ENCODE data around the gene FARP1.

The FARP1 gene

DNA sequence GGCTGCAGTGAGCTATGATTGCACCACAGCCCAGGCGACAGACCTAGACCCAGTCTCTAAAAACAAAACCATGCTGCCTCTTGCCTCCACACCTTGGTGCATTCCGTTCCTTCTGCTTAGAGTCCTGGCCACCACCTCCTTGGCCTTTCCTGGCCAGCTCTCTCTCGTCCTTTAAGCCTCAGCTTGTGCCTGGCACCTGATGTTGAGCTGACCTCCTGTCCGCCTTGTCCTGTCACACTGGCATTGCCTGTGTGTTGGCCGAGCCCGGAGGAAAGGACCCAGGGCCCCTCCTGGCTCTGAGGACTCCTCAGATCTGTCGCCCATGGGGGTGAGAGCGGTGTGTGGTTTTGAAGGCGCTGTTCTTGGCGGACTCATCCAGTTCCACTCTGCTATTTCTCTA, 290.8 kb downstream of the FARP1 start:
- no peak for DNase-seq

DNA sequence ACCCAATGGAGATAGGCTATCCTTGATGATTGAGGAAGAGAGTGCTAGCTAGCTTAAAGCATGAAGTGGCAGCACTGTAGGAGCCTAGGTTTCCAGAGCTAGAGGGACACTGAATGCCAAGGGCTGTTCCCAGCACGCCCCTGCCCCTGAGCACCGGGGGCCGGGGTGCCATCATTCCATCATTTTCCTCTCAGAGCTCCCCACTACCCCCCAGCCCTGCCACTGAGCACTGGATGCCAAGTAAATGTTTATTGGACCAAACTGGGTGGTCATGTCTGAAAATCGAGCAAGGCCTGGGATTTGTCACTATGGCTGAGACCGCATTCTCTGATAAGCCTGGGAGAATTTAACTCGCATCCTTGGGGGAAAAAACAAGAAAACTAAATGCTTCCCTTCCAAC, 291.2 kb downstream of the FARP1 start:
- DNase-seq = no peak

DNA sequence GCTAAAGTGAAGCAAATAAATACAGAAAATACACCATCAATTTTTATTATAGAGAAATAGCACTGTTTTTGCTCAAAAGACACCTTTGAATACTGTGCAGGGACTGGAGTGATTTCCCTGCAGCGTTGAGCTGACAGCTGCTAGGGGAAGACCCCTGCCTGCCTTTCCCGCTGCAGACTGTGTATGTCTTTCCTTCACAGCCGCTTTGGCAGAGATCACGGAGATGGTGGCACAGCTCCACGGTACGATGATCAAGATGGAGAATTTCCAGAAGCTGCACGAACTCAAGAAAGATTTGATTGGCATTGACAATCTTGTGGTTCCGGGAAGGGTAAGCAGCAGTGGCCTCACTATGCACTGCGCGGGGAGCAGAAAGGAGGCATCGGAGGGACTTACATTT, 292.5 kb downstream of the FARP1 start:
- DNase-seq = no peak

DNA sequence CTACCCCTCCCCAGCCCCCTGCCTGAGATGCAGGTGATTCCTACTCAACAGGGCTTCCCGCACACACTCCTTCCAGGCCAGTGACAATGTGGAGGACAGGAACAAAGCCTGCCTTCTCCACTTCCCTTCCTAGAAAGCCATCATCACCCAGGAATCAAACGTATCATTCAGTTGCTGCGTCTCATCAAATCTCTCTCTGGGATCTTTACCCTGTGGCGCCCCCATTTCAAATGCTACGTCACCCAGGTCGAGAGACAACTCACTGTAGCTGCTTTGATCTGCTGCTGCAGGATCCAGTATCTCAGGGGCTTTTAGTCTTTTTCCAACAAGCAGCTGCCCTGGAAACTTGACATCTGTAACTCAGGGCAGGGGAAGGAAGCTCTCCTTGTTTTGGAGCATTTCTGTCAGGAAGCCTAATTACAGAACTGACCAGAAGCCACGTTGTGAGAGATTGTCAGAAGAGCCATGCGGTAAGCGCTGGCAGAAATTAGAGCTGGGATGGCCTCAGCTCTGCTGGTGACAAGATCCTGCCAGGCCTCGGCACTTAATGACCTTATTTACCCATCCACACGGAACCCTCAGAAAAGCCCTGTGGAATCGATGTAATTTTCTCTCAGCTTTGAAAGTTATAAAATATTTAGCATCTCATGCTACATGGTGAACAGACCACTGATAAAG, 293.5 kb downstream of the FARP1 start:
- no peak for DNase-seq

DNA sequence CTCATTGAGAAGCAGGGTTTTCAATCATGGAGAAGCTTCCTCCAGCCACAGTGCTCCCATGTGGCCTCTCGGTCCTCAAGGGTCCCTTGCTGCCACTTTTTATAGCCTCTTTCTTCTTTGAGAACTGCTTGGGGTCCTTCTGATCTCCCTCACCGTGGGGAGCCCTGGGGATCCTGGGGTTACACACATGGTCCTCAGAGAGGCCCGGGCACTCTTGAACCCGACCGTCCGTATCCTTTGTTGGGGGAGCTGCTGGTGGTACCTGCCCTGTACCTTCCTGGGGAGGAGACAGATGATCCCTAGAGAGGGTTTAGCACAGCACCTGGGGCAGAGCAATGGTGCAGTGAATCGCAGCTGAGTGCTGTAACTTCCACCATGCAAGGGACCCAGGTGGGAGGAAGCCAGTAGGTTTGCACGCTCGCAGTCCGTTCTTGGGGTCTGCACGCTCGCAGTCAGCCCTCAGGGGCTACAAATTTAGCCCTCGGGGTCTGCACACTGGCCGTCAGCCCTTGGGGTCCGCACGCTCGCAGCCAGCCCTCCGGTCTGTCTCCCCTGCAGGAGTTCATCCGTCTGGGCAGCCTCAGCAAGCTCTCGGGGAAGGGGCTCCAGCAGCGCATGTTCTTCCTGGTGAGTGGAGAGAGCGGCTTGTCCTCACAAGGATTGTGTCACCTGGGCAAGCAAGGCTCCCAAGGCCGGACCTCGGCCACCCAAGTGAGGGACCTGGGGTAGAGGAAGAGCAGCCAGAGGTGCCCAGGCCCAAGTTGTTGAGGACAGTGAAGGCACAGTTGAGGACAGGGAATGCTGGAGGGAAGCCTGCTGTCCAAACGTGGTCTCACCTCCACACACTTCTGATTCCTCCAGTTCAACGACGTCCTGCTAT, 295.6 kb downstream of the FARP1 start:
- no peak for DNase-seq

DNA sequence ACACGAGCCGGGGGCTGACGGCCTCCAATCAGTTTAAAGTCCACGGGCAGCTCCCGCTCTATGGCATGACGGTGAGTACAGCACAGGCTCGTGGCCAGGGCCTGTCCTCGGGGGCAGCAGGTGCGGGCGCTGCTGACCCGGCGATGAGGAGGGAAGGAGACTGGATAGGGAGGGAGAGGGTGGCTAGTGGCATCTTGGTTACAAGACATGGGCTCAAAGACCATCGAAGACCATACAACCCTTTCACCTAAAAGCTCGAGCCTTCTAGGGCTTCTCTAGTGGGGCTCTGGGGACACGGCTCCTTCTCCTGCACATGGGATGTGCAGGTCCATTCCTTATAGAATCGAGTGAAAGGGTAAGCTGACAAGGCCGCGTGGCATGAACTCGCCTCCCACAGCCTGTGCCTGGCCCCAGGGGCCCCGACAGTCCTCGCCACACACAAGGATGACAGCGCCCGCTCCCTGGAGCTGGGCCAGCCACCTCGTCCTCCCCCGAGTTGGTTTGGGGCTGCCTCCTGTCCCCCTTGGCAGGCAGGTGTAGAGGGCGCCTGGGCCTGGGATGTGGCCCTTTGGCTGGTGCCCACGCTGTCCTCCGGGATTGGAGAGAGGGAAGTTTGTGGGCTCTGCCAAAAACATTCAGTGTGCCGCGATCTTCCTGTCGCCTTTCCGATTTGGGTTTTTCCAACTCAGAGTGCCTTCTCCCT, 296.4 kb downstream of the FARP1 start:
- no peak for DNase-seq

DNA sequence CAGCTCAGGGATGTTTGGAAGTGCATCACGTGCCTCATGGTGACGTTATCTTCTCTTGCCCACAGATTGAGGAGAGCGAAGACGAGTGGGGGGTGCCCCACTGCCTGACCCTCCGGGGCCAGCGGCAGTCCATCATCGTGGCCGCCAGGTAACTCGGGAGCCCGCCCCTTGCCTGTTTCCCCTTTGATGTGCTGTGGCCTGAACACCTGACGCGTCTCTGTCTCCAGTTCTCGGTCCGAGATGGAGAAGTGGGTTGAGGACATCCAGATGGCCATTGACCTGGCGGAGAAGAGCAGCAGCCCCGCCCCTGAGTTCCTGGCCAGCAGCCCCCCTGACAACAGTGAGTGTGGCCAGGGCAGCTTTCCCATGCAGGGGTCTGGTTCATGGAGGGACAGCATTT, 297.0 kb downstream of the FARP1 start:
- DNase-seq = no peak

DNA sequence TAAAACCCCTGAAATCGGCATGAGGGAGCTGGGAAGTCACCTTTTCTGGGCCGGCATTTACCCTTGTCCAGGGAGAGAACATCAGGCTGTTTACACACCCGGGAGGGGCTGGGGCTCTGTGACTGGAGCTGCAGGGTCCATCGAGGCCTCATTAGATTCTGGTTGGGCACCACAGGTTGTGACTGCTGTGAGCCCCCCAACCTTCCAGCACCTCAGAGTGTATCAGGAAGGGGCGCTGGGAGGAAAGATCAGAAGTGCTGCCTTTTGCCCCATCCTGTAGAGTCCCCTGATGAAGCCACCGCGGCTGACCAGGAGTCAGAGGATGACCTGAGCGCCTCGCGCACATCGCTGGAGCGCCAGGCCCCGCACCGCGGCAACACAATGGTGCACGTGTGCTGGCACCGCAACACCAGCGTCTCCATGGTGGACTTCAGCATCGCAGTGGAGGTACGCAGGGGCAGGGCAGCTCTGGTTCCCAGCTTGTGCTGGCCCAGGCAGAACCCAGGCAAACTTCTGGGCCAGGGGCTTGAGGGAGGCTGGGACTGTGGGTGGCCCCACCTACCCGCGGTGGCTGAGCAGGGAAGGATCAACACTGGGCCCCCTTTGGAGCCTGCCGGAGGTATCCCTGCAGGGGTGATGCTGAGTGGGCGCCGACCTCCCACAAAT, 297.6 kb downstream of the FARP1 start:
- DNase-seq = no peak

DNA sequence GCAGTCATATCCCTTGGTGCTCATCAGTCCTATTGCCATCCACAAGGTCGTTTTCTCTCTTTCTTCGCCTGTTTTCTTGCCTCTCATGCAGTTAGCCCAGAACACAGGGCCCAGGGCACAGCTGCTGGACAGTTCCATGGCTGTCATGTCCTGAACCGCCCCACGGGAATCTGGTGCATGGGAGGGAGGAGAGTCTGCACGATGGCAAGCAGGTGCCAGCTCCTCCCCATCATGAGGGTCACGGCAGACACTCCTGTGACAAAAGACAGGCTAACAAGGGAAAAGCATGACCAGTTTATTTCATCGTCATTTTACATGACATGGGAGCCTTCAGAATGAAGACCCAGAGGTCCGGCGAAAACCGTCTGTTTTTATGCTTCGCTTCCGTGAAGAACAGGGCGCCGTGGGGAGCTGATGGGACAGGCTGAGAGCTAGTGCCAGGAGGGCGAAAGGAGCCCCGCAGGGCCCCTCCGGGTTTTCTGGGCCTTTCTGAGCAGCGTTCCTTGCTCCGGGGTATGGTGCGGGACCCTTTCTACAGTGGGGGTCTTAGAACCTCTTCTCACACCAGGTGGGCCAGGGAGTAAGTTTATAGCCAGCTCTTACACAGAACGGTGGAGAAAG, 298.3 kb downstream of the FARP1 start:
- no peak for DNase-seq

DNA sequence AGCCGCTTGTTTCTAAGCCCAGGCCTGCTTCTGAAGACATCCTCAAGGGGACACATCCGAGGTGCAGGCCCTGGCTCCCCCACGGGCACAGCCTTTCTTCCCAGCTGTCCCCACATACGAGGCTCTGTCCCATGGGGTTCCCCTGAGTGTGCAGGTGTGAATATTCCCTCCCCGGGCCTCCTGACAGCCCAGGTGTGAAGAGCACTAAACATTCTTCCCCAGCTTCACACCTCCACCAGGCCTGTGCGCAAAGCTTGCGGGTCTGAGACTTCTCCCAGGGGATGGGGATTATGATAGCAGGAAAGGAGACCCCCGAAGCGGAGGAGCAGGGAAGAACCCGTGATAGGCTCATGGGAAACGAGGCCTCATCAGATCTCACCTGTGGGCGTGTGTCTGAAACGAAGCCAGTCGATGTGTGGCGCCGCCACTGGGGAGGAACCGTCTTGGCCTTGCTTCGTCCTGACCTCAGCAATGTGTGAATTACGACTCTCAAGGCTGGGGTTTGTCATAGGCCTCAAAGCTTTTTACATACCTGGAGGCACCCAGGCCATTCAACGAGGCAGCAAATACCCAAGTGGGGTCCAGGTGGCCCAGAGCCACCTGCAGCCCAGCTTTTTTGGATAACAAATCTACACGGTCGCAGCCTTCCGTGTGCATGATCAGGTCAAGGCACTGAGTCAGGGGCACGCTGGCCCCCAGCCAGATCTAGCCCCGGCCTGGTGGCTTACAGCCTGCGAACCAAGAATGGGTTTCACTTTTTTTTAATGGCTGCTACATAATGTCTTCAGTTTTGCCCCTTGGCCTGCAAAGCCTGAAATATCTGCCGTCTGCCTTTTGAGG, 299.7 kb downstream of the FARP1 start:
- DNase-seq = no peak

DNA sequence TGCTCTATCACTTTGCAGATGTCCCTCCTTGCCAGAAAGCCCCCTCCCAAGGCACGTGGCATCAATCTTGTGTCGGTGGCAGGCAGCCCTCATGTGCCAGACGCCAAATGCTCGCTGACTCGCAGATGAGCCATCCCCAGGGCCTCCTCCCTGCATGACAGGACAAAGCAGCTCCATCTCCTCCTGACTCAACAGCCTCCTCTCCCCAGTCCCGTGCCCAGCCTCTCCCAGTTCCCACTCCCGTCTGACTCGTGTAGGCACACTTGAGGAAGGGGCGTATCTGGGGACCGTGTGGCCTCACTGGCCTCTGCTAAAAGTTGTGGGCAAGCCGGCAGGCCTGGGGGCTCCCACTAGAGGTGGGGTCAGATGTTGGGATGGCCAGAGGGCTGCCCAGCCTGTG, 300.4 kb downstream of the FARP1 start:
- peak; percentile 86 for DNase-seq

DNA sequence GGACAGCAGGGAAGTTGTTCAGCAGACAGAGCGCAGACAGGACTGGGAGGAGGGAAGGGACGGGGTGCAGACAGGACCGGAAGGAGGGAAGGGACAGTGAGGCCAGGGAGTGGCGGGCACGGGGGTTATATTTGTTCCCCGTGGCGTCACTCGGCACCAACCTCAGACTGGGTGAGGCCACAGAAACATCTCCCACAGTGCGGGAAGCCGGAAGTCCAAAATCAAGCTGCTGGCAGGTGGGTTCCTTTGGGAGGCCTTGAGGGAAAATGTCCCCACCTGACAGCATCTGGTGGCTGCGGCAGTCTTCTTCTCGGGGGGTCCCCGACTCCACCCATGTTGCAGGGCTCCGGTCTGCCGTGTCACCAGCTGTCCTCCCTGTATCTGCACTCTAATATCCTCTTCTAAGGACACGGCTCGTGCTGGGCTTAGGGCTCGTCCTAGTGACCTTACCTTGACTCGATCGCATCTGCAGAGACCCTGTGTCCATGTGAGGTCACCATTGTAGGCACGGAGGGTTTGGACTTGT, 301.0 kb downstream of the FARP1 start:
- DNase-seq = no peak

DNA sequence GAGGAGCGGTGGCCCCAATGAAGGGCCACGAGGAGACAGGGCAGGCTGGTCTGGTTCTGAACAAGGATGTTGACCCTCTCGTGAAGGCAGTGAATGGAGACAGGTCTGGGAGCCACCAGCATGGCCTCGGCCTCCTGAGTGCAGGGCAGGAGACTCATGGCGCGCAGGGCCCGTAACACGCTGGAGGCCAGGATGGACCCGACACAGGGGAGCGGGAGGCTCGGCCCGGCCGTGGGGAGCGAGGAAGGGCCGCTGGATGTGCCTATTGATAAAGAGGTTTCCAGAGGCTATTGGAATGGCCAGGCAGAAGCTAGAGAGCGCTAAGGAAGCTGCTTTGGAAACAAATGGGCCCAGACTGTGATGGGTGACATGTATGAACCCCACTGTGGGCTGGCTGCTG, 301.5 kb downstream of the FARP1 start:
- DNase-seq = no peak

DNA sequence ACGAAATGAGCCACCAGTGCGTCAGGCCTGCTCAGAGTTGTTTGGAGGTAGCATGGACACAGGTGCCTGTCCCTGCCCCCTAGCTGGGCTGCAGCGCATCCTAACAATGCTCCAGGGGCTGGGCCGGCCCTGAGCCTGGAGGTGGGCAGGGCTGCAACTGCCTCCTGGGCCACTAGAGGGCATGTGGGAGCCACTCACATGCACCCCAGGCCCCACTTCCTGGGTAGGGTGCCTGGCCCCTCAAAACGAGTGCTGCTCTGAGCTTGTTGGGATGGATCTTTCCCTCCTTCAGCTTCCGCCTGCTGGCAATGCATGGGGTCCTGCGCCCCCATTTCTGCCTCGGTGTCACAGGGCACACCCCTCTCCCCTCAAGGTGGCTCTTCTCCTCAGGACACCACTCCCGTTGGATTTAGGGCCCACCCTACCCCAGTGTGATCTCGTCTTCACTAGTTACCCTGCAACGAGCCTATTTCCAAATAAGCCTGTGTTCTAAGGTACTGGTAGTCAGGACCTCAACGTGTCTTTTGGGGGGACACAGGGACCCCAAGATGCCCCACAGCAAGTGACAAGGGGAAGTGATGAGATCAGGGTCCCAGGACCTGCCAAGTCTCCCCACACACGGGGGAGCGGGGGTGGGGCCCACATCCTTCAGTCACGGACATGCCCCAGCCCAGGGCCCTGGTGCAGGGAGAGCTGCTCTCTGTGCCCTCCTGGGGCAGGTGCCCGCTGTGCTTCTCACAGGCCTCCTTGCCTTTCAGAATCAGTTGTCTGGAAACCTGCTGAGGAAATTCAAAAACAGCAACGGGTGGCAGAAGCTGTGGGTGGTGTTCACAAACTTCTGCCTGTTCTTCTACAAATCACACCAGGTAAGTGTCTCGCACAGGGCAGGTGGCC, 302.7 kb downstream of the FARP1 start:
- peak; percentile 44 for DNase-seq

DNA sequence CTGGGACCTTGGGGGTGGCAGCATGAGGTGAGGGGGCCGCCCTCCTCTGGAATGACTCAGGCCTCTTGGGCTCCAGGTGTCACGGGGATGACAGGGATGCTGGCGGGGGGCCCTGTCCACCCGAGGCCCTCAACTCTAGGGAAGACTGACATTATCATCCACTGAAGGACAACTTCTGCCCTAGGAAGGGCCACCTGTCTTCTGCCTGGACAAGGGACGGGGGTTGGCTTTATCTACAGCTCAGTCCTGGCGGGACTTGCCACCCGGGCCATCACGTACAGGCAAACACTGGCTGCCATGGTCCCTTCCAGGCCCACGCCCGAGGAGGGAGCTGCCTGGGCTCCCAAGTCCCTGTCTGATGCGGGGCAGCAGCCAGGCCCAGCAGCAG, 303.3 kb downstream of the FARP1 start:
- DNase-seq = no peak

DNA sequence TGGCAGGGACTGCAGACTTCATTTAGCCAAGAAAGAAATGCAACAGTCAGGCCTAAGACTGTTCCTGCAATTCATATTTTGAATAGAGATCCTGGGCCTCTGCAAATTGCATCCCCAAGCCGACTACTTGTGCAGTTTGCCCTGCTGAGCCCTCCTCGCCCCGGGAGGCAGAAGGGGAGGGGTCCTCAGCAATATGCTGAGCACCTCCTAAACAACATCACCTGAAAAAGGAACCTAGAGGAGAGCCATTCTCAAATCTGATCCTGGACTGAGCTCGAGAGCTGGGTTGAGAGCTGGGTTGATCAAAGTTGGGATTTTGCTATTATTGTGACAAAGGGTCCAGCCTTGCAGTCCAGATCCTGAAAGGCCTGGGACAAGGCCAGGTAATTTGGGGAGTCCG, 304.2 kb downstream of the FARP1 start:
- no peak for DNase-seq

DNA sequence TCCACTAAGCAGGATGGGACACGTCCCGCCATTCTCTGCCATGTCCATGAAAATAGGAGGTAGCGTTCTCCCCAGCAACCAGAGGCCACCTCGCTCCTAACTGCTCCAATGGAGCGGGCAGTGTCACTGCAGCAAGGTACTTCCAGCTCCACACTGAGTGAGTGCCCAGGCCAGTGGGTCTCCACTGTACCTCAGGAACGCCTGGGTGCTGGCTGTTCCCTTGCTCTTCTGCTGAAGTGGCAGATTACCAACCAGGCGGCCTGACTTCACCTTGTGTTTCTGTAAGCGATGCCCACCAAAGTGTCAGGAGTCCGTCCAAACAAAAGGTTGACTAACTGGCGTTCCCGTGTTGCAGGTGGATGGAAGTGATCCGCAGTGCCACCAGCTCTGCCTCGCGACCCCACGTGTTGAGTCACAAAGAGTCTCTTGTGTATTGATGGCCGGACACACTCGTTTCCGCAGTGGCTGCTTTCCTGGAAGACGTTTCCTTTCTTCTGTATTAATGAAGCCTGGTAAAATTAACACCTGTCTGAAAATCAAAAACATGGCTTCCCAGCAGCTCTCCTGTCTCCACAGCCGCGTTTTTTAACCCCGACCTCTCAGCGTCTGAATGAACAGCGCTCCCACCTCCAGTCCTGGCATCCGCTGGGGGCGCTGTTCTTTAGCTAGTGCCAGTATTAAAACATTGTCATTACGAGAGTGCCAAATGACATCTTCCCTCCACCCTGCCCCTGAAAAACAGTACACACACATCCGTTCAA, 305.2 kb downstream of the FARP1 start:
- peak; percentile 25 for DNase-seq

DNA sequence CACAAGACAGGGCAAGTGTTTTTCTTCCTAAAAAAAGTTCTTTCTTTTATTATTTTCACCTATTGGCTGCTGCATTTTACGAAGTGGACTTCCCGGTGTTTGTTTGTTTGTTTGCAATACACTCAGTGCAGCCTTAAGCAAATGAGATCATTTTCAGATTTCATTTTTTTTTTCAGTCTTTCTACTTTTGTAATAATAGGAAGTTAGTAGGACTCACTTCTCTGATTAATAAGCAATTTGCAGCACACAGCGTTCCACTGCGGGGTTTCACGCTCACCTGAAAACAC, 305.7 kb downstream of the FARP1 start:
- DNase-seq = no peak

DNA sequence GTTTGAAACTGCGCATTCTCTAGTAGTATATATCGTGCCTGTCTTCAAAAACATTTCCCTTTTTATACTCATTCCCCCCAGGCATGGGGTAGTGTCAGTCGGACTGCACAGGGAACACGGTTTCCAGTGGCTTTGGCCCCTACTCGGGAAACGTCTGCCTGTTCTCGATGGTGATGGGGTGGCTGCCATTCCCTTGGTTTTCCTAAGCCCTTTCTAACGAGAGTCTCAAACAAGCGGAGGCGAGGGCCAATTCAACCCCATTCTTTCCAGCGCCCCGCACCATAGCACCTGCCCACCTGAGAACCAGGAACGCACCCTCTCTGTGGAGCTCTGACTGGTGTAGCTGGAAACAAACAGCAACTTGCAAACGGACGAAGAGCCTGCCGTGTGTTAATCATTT, 306.4 kb downstream of the FARP1 start:
- DNase-seq = no peak

DNA sequence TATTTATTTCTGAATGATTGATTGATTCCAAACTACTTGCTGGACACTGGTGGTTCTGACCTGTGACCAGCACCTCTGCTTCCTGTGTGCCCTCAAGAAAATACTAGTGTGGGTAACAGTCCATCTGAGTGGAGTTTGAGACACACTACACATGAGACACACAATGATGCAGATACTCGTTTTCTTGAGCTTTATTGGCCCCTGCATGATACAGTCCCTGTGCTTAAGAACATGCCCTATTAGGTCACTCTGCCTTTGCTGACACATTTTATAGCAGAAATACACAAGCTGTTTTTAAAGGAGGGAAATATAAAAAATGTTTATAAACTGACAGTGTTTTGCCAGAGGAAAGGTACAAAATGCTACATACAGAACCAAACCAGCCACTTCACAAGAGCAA, 307.1 kb downstream of the FARP1 start:
- DNase-seq = no peak

Data from fibroblast of skin of abdomen (primary cell).